ENCODE measurements around the gene EPHA1.

EPHA1 gene

DNA sequence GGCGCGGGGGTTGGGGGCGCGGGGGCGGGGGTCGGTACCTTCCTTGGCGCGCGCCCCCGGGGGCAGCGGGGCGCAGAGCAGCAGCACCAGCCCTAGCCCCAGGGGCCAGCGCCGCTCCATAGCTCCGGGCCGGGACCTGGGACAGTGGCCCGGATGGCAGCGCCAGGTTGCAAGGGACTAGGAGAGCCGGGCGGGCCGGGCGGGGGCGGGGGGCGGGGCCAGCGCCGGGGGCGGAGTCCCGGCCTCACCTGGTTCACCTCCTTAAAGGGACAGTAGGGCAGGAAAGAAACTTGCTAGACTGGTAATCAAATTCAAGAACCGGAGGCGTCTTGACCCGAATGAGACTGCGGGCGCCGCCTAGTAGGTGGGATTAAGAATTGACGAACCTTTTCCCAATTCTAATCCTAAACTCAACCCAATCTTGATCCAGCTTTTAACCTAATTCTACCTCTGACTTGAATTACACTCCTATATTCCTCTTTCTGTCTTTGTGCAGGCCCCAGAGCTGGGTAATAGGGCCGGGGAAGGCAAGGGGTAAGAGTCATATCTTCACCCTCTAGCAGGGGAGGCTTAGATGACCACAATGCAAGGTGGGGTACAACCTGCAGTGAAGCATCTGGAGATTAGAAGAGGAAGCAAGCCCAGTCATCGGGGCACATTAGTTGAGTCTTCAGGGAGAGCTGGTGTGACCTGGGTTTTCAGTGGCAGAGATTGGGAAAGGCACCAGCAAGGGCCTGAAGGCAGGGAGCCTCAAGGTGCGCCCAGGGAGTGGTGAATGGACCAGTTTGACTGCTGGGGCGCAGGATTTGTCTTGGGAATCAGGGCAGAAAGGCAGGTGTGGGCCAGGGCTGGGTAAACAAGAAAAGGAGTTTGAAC is at the start of gene EPHA1:
Gene EPHA1, minus strand, starts transcription at position 171 of the 876 bp plus-strand sequence. Its CDS starts 51 bp downstream, at position 120.
- DNase-seq (ENCODE audit: low spot score), result peak; percentile 79

- DNase-seq (ENCODE audit: low spot score), result no peak
These were observed 49.6 kb upstream of the EPHA1 start for GRCh38 chr7:143458263-143458662.

DNA sequence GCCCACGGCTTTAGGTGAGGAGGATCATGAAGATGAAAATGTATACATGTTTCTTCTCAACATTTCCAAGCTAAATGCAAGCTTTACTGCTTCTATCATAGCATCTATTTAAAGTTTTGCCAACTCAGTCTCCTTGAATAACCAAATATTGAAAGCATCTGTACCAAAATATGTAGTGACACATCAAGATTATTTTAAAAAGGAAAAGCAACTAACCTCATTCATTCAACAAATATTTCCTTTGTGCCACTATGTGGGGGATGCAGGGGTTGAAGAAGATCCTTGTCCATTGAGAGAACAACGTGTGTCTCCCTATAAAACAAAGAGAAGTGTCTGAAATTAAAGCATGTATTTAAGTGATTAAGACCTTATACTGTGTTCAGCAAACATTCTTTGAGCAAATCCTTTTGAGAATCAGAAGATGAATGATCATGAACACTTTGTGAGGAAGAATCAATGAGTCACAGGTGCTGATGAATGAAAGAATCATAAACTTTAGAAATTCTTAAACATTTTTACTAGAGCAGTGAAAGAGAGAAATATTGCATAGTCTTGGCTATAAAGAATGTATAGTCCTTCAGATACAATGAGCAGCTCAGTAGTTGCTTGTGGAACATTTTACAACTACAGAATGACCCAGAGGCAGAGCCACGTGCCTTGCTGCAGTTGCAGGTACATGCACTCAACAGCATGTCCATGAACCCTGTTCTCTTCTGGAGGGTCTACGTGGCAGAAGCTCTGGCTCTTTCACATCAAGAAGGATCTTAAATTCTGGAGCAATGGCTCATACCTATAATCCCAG is 48.5 kb upstream of the EPHA1 start:
- DNase-seq (ENCODE audit: low spot score), result no peak

DNA sequence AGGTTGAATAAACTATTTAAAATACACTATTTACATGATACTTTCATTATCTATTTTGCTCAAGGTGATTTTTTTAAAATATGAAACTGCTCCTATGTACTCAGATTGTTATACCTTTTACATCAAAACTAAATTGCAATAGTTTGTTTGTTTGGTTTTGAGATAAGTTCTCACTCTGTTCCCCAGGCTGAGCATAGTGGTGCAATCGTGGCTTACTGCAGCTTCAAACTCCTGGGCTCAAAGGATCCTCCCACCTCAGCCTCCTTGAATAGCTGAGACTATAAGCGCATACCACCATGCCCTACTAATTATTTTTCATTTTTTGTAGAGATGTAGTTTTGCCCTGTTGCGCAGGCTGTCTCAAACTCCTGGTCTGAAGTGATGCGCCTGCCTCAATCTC is 47.3 kb upstream of the EPHA1 start:
- no peak for DNase-seq (ENCODE audit: low spot score)

- no peak for DNase-seq (ENCODE audit: low spot score)
These were observed 46.8 kb upstream of the EPHA1 start for GRCh38 chr7:143455491-143455890.

GRCh38 chr7:143454091-143454680 is 45.5 kb upstream of the EPHA1 start:
- DNase-seq (ENCODE audit: low spot score), result no peak

GRCh38 chr7:143452495-143452894 is 43.8 kb upstream of the EPHA1 start:
- no peak for DNase-seq (ENCODE audit: low spot score)

GRCh38 chr7:143451746-143452145 is 43.1 kb upstream of the EPHA1 start:
- no peak for DNase-seq (ENCODE audit: low spot score)

- DNase-seq (ENCODE audit: low spot score), result no peak
These were observed 42.5 kb upstream of the EPHA1 start for GRCh38 chr7:143451122-143451521.

GRCh38 chr7:143449793-143450192 is 41.1 kb upstream of the EPHA1 start:
- no peak for DNase-seq (ENCODE audit: low spot score)

GRCh38 chr7:143448429-143448828 is 39.8 kb upstream of the EPHA1 start:
- DNase-seq (ENCODE audit: low spot score), result no peak

DNA sequence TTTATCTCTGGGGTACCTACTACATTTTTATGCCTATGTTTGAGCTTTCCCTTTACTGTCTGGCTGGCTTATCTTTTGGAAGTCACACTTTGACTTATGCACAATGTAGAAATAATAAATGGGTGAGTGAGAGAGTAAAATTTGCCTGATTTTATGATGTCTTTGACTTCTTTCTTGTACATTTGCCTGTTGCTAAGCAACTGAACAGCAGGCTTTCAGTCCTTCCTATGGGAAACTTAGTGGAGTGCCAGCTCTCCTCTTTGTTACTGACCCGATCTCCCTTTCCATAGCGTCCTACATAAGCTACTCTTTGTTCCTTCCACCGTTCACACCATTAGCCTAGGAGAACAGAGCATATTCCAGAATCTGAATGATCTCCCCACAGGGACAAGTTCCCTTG is 38.8 kb upstream of the EPHA1 start:
- DNase-seq (ENCODE audit: low spot score), result no peak

GRCh38 chr7:143444785-143445184 is 36.1 kb upstream of the EPHA1 start:
- DNase-seq (ENCODE audit: low spot score), result no peak

DNA sequence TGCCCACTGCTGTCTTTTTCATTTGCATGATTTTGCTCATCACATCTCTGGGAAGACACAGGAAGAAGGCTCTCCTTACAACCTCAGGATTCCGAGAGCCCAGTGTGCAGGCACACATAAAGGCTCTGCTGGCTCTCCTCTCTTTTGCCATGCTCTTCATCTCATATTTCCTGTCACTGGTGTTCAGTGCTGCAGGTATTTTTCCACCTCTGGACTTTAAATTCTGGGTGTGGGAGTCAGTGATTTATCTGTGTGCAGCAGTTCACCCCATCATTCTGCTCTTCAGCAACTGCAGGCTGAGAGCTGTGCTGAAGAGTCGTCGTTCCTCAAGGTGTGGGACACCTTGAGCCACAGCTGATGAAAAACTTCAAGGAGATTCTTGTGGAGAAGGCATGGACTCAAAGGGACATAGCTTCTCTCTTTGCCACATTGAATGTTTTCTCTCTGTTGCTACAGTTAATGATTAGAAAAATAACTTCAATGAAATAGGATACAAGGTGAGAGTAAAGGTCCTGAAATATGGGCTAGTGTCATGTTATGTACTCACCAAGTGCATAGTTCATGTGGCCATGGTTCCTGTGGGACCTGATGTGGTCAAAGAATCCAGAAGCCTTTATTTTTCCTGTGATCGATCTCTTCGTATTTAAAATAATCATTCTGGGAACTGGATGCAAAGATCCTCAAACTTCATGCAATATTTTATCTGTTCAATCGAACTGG is 35.6 kb upstream of the EPHA1 start:
- DNase-seq (ENCODE audit: low spot score), result no peak

DNA sequence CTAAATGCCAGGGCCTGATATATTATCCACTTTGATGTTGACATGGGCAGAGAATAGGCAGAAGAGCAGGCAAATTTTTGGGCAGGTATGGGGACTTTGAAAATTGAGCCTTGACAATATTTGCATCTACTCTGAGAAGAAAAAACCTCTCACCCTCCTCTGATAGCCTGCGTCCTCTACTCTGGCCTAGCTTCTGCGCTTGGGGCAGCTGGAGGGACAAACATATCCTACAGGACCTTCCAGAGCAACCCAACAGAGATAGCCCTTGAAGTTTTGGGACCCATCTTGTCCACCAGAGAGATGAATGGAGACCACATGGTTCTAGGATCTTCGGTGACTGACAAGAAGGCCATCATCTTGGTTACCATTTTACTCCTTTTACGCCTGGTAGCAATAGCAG is 34.5 kb upstream of the EPHA1 start, which contains the start of gene TAS2R60:
Gene TAS2R60, plus strand, starts transcription at position 301 of the 400 bp plus-strand sequence. Its CDS starts 0 bp downstream, at position 301.
- no peak for DNase-seq (ENCODE audit: low spot score)

DNA sequence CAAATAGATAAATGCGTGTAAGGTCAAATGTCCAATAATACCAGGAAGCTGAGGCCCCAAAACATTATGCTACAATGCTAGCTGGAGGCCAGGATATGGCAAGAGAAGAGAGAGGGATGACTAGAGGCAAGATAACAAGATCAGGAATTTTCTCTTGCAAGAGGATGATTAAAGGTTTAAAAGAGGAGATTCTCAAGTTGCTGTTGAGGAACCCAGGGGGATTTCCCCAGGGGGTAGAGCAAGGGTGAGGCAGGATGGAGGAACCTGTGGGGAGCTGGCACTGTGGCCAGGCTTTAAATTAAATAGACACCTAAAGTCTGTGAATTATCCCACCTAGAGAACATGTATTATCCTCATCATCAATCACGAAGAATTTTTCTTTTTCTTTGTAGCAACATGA is 31.2 kb upstream of the EPHA1 start:
- no peak for DNase-seq (ENCODE audit: low spot score)

DNA sequence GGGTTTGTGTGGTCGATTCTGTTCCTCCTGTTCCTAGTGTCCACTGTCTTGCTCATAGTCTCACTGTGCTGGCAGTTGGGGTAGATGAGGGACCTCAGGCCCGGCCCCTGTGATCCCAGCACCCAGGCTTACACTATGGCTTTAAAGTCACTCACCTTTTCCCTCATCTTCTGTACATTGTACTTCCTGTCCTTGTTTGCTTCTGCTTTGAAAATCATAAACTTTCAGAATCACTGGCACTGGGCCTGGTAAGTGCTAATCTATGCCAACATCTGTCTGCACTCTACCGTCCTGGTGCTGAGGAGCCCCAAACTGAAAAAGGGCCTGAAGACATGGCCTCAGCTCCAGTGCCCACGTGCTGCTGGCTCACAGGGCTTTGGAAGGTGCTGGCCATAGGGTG is 28.9 kb upstream of the EPHA1 start:
- no peak for DNase-seq (ENCODE audit: low spot score)

- no peak for DNase-seq (ENCODE audit: low spot score)
These were observed 27.8 kb upstream of the EPHA1 start for GRCh38 chr7:143436325-143436946.

GRCh38 chr7:143435266-143435665 is 26.6 kb upstream of the EPHA1 start:
- DNase-seq (ENCODE audit: low spot score), result no peak

GRCh38 chr7:143434660-143435059 is 26.0 kb upstream of the EPHA1 start:
- DNase-seq (ENCODE audit: low spot score), result no peak

DNA sequence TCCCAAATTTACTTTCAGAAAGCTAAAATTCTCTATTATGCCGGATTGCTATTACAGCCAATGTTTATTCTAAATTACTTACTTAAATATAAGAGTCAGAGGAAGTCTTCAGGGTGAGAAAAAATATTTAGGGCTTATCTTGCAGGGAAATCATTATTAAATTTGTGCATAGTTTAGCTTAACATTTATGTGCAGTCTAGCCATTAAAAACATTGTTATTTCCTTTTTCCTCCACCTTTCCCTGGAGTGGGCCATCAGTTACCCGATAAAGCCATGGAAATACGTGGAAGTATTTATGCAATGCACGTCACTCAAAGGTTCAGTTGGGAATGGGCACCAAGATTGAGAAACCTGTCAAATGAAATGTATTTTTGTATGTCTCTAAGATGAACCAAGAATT is 25.1 kb upstream of the EPHA1 start:
- DNase-seq (ENCODE audit: low spot score), result no peak

DNA sequence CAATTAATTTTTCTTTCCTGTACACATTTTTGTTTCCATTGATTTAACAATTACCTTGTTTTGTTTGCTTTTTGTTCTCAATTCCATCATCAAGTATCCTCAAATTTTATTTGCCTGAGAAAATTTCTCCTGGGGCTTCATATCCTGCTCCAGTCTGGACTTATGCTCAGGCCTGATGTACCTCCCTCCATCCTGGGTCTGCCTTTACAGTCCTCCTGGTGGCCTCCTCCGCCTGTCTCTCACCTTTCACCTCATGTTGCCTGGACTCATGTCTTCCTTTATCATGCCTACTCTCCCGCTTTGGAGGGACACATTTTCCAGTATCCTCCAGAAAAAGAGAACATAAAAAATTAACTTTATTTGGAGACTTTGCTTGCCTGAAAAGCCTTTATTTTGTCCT is 22.5 kb upstream of the EPHA1 start:
- no peak for DNase-seq (ENCODE audit: low spot score)

Measured in CD4-positive, alpha-beta T cell treated with Interleukin-6 at 100 ng/mL for 8 hours (primary cell).